Nephron (organoid): ENCODE measurements around the gene AGO4.

ENCODE experiments used
- H3K27ac Mint-ChIP-seq, 3 experiments: 2 replicates each; pipeline ENCODE4 v1.8.0; 2020; ENCODE audit warnings: mixed read lengths in 3 of 3, mild to moderate bottlenecking in 2 of 3, moderate library complexity in 1 of 3
- H3K27me3 Mint-ChIP-seq: 2 replicates; pipeline ENCODE4 v1.8.0; 2021; ENCODE audit warnings: low read depth, mild to moderate bottlenecking, moderate library complexity, mixed read lengths
- H3K36me3 Mint-ChIP-seq: 2 replicates; pipeline ENCODE4 v1.8.0; 2020; ENCODE audit warnings: low read depth, mixed read lengths
- H3K4me1 Mint-ChIP-seq: 2 replicates; pipeline ENCODE4 v1.8.0; 2020; ENCODE audit warnings: mixed read lengths
- H3K4me3 Mint-ChIP-seq, 3 experiments: 2 replicates each; pipeline ENCODE4 v1.8.0; 2020; ENCODE audit warnings: mild to moderate bottlenecking in 3 of 3, mixed read lengths in 3 of 3, moderate library complexity in 2 of 3
- H3K9me3 Mint-ChIP-seq: 2 replicates; pipeline ENCODE4 v1.8.0; 2020; ENCODE audit warnings: mixed read lengths
- TF ChIP-seq, protein P1 (sequence below), 3 experiments: fragments of 200-600 bp; sonication (generic); IDR thresholded peaks; one replicate each; pipeline ENCODE4 v1.5.0; 2021; ENCODE audit warnings: antibody characterized with exemption in 3 of 3; ENCODE audit not compliant: unreplicated experiment in 3 of 3

The AGO4 gene

DNA sequence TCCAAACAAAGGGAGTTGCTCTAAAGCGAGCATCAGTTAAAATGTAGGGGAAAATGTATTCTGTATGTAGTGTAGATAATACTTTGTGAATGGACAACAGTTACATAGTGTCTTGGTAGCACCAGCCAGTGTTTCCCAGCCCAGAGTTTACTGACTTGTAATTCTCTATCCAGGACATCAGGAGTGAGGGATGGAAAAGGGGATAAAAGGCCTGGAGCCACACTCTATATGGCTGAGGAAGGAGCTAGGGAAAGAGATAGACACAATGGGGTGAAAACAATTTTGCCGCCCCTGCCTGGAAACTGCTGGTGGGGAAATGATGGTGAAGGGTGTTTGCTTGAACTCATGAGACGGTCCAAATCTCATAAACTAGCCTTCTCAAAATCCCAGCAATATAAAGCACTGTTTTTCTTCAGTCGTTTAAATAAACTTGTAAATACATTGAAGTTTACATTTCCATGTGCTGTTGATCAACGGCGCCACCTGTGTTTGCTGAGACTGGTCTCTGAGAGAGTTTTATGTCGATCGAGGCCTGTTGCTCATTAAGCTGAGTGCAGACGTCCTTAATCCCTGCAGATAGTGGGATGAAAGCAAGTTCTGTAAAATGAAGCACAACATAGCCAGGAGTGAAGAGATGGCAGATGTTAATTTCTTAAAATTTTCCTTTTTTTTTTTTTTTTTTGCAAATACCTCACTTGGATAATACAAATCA lies 47.3 kb downstream of the AGO4 start:
- Mint-ChIP-seq H3K36me3 (peaks cover 50% of the 10 kb centered on the region), H3K4me3 (no peak overlapping the region), H3K27ac (no peak overlapping the region), H3K4me1 (peaks cover 13% of the 10 kb centered on the region), H3K9me3 (no peaks in the 10 kb centered on the region), H3K27me3 (no peaks in the 10 kb centered on the region)
- TF ChIP-seq, protein P1, sequence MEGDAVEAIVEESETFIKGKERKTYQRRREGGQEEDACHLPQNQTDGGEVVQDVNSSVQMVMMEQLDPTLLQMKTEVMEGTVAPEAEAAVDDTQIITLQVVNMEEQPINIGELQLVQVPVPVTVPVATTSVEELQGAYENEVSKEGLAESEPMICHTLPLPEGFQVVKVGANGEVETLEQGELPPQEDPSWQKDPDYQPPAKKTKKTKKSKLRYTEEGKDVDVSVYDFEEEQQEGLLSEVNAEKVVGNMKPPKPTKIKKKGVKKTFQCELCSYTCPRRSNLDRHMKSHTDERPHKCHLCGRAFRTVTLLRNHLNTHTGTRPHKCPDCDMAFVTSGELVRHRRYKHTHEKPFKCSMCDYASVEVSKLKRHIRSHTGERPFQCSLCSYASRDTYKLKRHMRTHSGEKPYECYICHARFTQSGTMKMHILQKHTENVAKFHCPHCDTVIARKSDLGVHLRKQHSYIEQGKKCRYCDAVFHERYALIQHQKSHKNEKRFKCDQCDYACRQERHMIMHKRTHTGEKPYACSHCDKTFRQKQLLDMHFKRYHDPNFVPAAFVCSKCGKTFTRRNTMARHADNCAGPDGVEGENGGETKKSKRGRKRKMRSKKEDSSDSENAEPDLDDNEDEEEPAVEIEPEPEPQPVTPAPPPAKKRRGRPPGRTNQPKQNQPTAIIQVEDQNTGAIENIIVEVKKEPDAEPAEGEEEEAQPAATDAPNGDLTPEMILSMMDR (IDR thresholded peaks at IDR 0.05; ENCODE audit: unreplicated experiment in 3 of 3), result no peak

DNA sequence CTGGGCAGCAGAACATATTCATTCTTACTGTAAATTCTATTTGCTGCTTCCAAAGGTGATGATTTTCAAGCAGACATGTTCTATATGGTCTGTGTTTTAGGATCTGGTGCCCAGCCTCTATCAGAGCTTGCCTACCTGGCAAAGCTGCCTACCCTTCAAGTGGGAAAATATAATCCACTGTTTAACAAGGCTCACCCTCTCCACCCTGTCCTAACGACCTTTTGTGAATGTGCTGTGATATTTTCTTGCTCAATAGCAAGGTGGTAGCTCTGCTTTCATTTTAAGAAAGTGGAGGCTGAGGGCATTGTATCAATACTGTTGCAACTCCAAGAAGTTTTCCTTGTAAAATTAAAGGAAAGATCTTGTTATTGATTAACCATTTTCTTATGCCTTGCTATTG lies 49.1 kb downstream of the AGO4 start:
- no peak overlapping the region for H3K27ac Mint-ChIP-seq
- no peak overlapping the region for H3K4me3 Mint-ChIP-seq
- H3K4me1 Mint-ChIP-seq, result peaks cover 5% of the 10 kb centered on the region
- no peaks in the 10 kb centered on the region for H3K27me3 Mint-ChIP-seq
- peaks cover 37% of the 10 kb centered on the region for H3K36me3 Mint-ChIP-seq
- H3K9me3 Mint-ChIP-seq, result no peaks in the 10 kb centered on the region
- TF ChIP-seq, protein P1 (IDR thresholded peaks at IDR 0.05; ENCODE audit: unreplicated experiment in 3 of 3), result no peak

DNA sequence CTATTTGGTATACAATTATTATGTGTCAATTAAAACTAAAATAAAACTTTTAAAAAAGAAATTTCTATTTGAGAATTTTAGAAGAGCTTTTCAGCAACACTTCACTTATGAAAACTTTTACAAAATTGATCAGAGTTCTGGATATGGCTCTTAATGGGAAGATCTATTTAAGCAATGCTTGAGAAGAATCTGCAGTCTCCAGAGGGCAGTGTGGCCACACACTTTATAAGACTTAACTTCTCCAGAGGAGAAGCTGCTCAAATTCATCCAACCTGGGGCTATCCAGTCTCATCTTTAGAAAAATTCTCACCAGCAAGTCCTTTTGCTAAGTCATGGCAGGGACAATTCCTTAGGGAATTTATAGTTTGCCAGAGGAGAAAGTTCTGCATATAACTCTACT lies 50.0 kb downstream of the AGO4 start:
- H3K4me1 Mint-ChIP-seq, result no peaks in the 10 kb centered on the region
- no peaks in the 10 kb centered on the region for H3K27me3 Mint-ChIP-seq

DNA sequence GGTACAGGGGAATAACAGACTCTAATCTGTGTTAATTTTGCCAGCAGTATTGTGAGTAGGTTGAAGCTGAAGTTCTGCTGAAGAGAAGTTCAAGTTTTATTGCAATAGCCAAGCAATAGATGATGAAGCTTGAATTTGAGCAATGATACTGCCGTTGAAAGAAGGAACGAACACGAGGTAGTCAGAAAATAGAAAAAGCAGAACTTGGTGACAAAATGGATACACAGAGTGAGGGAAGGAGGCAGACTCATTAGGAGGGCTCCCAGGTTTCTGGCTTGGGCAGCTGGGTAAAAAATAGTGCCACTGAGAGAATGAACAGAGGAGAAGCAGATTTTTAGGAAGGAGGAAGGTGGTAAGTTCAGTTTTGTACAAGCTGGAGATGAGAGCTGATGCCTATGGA lies 52.9 kb downstream of the AGO4 start:
- no peaks in the 10 kb centered on the region for H3K4me1 Mint-ChIP-seq
- TF ChIP-seq, protein P1 (IDR thresholded peaks at IDR 0.05; ENCODE audit: unreplicated experiment in 3 of 3), result no peak
- no peaks in the 10 kb centered on the region for H3K9me3 Mint-ChIP-seq
- peaks cover 7% of the 10 kb centered on the region for H3K36me3 Mint-ChIP-seq
- H3K27ac Mint-ChIP-seq, result no peak overlapping the region
- no peak overlapping the region for H3K4me3 Mint-ChIP-seq
- H3K27me3 Mint-ChIP-seq, result no peaks in the 10 kb centered on the region

More for the DNA sequence above, 50.0 kb downstream of the AGO4 start:
- Mint-ChIP-seq H3K4me3 (no peak overlapping the region), H3K36me3 (peaks cover 30% of the 10 kb centered on the region), H3K9me3 (no peaks in the 10 kb centered on the region), H3K27ac (no peak overlapping the region)
- TF ChIP-seq, protein P1 (IDR thresholded peaks at IDR 0.05; ENCODE audit: unreplicated experiment in 3 of 3), result peak in 2 of 3 experiments; percentile 11 to 21

DNA sequence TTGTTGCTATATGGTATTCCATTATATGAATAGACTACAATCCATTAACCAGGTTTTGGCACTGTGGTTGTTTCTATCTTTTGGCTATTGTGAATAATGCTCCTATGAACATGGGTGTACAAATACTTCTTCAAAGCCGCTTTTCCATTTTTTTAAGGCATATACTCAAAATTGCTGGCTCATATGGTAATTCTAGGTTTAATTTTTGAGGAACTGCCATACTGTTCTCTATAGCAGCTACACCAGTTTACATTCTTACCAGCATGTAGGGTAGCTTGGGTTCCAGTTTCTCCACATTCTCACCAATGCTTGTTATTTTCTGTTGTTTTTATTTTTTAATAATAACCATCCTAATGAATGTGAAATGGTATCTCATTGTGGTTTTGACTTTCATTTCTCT lies 55.3 kb downstream of the AGO4 start:
- H3K27ac Mint-ChIP-seq, result no peak overlapping the region
- no peaks in the 10 kb centered on the region for H3K4me1 Mint-ChIP-seq
- no peaks in the 10 kb centered on the region for H3K27me3 Mint-ChIP-seq
- H3K9me3 Mint-ChIP-seq, result no peaks in the 10 kb centered on the region
- TF ChIP-seq, protein P1 (IDR thresholded peaks at IDR 0.05; ENCODE audit: unreplicated experiment in 3 of 3), result no peak
- no peaks in the 10 kb centered on the region for H3K36me3 Mint-ChIP-seq
- H3K4me3 Mint-ChIP-seq, result no peak overlapping the region
